ENCODE results near the gene PLA2G6.
A peak's percentile ranks its signal among the peaks of the same experiment; 100 is the strongest.
"Not testable (repeated sequence)": the region's sequence is repeated elsewhere in the genome, so short reads cannot be mapped to it uniquely, and the experiment has no call there.

The PLA2G6 gene

DNA sequence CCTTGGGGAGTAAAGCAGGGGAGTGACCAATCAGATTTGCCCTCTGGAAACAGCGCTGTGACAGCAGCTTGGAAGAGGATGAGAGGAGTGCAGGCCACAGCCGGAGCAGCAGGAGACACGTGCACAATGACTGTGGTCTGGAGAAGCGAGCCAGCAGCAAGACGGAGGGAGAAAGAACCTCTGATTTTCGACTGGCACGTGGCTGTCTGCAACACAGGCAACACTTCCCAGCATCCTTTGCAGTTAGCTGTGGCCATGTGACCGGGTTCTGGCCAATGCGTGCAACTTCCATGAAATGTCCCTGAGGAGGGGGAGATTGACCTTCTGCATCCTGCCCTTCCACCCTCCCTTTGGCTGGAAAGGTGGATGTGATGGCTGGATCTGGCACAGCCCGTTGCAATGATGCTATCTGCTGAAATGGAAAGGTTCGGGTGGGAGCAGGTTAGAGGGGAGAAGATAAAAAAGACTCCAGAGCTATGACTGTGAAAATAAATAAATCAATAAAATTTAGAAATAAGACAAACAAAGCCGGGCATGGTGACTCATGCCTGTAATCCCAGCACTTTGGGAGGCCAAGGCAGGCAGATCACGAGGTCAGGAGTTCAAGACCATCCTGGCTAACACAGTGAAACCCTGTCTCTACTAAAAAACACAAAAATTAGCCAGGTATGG, 15.6 kb downstream of the PLA2G6 start:
- no peak for DNase-seq

DNA sequence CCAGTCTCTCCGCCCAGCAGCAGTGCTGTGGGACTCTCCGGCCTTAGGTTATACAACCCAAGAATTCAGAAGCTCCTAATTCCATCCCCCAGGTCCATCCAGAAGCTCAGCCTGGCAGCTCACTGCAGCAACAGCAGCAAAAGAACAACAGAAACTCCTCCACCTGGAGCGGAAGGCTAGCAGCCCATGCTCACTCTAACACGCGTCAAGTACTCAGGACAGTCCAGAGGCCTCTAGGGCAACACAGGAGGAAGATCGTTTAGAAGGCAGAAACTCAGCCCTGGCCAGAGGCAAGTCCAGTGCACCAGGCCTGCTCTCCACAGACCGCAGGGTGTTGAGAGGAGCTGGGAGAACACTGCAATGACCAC, 17.1 kb downstream of the PLA2G6 start:
- DNase-seq, result no peak

- no peak for DNase-seq
Observed at GRCh38 chr22:38163844-38164550, 17.6 kb downstream of the PLA2G6 start.

DNA sequence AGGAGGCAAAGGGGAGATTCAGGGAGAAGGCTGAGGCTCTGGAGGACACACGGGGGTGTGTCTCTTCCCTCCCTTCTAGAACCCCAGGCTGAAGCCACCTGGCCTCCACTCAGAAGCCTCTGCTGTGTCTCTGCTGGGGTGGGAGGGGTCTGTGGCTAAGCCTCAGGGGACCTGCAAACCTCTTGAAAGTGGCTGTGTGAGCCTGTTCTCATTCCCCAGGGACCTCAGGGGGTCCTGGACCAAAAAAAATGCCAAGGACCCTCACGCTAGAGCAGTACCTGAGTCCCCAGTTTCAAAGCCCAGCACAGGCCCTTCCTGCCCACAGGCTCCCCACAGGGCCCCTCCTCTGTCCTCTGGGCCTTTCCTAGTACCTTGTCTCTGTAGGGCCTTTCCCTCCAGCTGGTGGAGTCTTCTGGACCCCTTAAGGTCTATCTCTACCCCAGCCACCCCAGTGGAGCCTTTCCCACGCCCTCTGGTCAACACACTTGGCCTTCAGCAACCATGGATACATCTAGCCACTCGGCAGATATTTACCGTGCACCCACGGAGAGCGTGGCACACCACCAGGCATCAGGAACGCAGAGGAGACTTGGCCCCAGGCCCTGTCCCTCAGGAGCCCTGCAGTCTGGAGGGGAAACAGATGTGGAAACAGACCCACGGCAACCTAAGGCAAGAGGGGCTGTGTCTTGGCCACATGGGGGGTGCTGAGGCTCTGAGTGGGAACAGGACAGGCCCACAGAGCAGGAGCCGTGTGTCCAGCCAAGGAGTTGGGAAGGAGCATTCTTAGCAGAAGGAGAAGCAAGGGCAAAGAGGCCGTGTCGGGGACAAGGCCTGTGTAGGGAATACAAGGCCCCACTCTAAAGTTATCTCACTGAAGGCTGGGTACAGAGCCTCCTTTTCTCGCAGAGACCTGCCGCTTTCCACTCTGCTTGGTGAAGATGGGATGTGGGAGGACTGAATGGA, 18.5 kb downstream of the PLA2G6 start:
- DNase-seq, result no peak

GRCh38 chr22:38155703-38156102, 25.9 kb downstream of the PLA2G6 start:
- DNase-seq, result no peak

DNA sequence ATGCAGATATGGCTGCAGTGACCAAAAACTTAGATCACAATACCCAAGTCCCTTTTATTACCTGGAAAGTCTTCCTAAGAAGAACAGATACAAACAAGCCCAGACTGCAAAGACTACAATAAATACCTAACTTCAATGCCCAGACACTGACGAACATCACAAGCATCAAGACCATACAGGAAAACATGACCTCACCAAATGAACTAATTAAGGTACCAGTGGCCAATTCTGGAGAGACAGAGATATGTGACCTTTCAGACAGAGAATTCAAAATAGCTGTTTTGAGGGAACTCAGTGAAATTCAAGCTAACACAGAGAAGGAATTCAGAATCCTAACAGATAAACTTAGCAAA, 27.1 kb downstream of the PLA2G6 start:
- DNase-seq, result not testable (repeated sequence)

GRCh38 chr22:38153821-38154562, 27.6 kb downstream of the PLA2G6 start:
- DNase-seq, result no peak

DNA sequence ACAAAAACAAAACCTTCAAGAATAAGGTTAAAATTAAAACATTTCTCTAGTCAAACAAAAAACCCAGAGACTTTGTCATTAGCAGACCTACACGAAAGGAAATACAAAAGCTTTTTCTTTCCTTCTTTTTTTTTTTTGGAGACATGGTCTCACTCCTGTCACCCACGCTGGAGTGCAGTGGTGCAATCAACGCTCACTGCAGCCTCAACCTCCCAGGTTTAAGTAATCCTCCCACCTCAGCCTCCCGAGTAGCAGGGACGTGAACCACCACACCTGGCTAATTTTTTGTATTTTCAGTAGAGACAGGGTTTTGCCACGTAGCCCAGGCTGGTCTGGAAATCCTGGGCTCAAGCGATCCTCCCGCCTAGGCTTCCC, 30.5 kb downstream of the PLA2G6 start:
- DNase-seq, result no peak

- DNase-seq, result no peak
Observed at GRCh38 chr22:38148245-38148644, 33.4 kb downstream of the PLA2G6 start.

DNA sequence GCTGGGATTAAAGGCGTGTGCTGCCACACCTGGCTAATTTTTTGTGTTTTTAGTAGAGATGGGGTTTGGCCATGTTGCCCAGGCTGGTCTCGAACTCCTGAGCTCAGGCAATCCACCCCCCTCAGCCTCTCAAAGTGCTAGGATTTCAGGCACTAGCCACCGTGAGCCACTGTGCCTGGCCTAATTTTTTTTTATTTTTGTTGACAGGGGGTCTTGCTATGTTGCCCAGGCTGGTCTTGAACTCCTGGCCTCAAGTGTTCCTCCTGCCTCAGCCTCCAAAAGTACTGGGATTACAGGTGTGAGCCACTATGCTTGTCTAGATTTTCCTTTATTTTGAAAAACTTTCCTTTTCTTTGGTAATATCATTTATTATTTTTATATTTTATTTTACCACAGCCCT, 35.5 kb downstream of the PLA2G6 start:
- DNase-seq, result not testable (repeated sequence)

- DNase-seq, result no peak
Observed at GRCh38 chr22:38144025-38144405, 37.6 kb downstream of the PLA2G6 start.

GRCh38 chr22:38142606-38143005, 39.0 kb downstream of the PLA2G6 start:
- no peak for DNase-seq

DNA sequence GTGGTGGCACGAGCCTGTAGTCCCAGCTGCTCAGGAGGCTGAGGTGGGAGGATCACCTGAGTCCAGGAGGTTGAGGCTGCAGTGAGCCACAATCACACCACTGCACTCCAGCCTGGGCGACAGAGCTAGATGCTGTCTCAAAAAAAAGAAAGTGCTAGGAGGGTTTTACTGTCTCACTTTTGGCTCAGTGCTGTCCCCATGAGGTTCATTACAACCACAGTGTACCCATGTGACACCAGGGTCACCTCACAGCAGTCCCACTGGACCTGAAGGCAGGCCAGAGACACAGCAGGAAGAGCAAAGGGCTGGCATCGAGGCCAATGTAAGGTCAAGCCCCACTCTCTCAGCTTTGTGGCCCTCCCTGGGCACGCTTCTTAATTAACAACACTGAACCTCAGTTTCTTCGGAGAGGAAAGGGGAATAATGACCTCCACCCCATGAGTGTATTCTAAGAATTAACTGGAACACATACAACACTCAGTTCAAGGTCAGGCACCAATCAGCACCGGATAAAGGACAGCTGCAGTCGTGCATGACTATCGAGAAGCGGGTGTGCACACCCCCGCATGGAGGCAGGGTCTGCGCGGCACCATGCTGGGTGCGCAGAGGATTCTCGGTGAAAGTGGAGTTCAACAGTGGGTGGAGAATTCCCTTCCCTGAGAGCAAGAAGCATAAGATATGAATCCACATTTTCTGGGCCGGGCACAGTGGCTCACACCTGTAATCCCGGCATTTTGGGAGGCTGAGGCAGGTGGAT, 40.2 kb downstream of the PLA2G6 start:
- DNase-seq, result no peak

DNA sequence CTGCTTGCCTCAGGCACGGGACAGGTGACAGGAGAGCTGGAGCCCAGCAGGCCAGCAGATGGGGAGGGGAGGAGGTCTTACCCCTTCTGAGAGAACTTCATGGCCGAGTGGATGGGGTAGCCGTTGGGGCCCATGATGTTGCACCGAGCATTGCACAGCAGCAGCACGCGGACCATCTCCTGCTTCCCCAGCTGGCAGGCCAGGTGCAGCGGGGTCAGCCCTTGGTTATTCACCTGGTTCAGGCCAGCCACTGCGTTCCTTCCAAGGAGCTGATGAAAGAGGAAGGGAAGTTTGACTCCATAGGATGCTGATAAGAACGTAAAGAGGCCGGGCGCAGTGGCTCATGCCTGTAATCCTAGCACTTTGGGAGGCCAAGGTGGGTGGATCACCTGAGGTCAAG, 41.7 kb downstream of the PLA2G6 start:
- DNase-seq, result no peak

GRCh38 chr22:38138961-38139360, 42.7 kb downstream of the PLA2G6 start:
- no peak for DNase-seq

- DNase-seq, result no peak
Observed at GRCh38 chr22:38137876-38138687, 43.5 kb downstream of the PLA2G6 start.

GRCh38 chr22:38136607-38137006, 45.0 kb downstream of the PLA2G6 start:
- DNase-seq, result no peak

DNA sequence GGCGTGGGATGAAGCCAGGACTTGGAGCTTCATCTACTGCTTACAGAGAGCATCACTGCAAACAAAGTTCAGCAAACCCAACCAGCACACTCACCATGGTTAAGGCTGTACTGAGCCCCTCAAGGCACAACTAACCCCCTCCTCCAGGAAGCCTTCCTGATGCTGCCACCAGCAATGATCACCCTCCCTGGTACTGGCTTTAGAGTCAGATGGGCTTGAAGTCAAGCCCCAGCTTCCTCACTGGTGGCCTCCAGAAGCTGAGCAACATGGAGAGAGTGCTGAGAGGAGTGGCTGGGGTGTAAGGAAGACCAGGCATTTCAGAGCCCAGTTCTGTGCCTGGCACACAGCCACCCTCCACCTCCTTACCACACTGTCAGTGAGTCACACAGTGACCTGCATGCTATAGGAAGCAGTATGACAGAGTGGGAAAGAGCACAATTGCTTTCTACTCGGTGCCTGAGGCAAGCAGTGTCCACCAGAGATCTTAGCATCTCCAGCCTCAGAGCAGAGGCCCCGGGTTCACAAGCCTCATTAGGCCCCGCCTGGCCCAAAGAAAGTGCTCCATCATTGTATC, 46.4 kb downstream of the PLA2G6 start:
- DNase-seq, result peak; percentile 6

GRCh38 chr22:38133331-38133730, 48.3 kb downstream of the PLA2G6 start:
- no peak for DNase-seq

DNA sequence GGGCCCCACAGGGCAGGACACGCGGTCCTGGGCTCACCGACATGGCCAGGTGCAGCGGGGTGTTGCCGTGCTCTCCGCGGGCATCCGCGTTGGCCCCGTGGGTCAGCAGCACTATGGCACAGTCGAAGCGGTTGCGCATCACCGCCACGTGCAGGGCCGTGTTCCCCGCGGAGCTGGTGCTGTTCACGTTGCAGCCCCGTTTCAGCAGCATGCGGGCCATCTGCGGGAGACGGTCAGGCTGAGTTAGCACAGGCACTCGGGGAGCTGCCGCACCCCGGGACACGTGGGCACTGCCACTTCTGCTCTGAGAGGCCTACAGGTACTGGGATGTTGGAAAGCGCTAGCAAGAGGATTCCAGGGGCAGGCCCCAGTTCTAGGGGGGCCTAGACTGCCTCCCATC, 48.8 kb downstream of the PLA2G6 start:
- no peak for DNase-seq

- DNase-seq, result no peak
Observed at GRCh38 chr22:38132136-38132535, 49.5 kb downstream of the PLA2G6 start.

Data from activated CD4-positive, alpha-beta T cell treated with anti-CD3 and anti-CD28 coated beads, Interleukin-2, amount 50 U/mL, for 16 hours (primary cell).